Erythroblast (primary cell): ENCODE measurements around the gene ANKRD52.

Experiments used
- GATA1 ChIP-seq: IDR thresholded peaks from 2 replicates; pipeline ENCODE4 v1.6.1; 2011; ENCODE audit warnings: low read depth, mild to moderate bottlenecking, control low read depth, low read length, moderate library complexity
- POLR2A ChIP-seq: IDR thresholded peaks from 2 replicates; pipeline ENCODE4 v1.6.1; 2011; ENCODE audit warnings: mild to moderate bottlenecking, low read length

DNA sequence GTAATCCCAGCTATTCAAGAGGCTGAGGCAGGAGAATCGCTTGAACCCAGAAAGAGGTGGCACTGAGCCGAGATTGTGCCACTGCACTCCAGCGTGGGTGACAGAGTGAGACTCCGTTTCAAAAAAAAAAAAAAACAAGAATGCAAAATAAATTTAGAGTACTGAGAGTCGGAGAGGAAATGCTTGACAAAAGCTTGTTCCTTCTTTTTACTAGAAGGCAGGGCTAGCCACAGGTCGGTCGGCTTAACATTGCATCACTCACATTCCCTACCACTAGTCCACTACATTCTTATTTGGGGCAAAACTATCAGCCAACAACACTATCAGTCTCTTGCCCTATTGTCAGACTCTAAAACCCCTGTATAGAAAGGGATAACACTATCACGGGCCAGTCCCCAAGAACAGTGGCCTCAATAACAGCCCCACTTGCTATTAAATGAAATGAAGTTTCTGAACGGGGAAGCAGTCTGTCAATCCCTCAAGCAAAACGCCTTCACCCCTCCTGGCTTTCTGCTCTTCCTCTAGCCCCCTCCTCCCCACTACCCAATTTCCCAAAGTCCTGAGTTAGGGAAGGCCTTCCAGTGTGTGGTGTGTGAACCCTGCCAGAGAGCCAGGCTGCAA, 37.5 kb downstream of the ANKRD52 start:
- TF ChIP-seq POLR2A (no peak), GATA1 (no peak)
